Endothelial cell of umbilical vein (primary cell): ENCODE measurements around the gene KCNQ5. TPM values are rescaled to one million over a fixed set of nuclear protein-coding genes. Genes with fewer than 3 reads are reported as not detected.

Experiments used
- BruUV-seq: library from RNA; stranded (reverse); fragments of 400-500 nt; replicated peaks from 2 replicates; lab custom pipeline; 2021; lab: Mats Ljungman, UMichigan
- CTCF ChIA-PET: fragments of 300-600, 350-600 bp; sonication (Branson Sonifier 250); formaldehyde crosslinking; loops from one replicate; lab custom pipeline; 2021; ENCODE audit warnings: antibody characterized with exemption, inconsistent platforms; lab: Charles Lee
- POLR2A ChIA-PET: fragments of 300-600, 350-600 bp; sonication (Branson Sonifier 250); formaldehyde crosslinking; loops from one replicate; lab custom pipeline; 2021; ENCODE audit warnings: antibody characterized with exemption, inconsistent platforms; lab: Charles Lee
- DNase-seq: peaks from one replicate; pipeline ENCODE4 v3.0.0-alpha.2; 2011; ENCODE audit warnings: low read depth, low spot score
- FAIRE-seq: peaks from 2 replicates; lab custom pipeline; 2011; peaks lifted over from hg19 to GRCh38; lab: Jason Lieb, UNC
- H2AFZ ChIP-seq: 2 replicates; pipeline ENCODE4 v1.6.0; 2012; ENCODE audit warnings: low read depth, low read length, control low read depth, inconsistent platforms
- H3K27ac ChIP-seq: 2 replicates; pipeline ENCODE4 v1.5.1; 2011; ENCODE audit warnings: low read depth, mild to moderate bottlenecking, control low read depth, low read length, moderate library complexity; ENCODE audit not compliant: insufficient read depth
- H3K27me3 ChIP-seq, 2 experiments: 2 replicates each; pipeline versions ENCODE4 v1.6.0 to v1.6.1; 2011; ENCODE audit warnings: low read length in 2 of 2, mixed read lengths in 1 of 2; ENCODE audit not compliant: control insufficient read depth in 2 of 2, insufficient read depth in 2 of 2
- H3K36me3 ChIP-seq, 2 experiments: 2 replicates in 1 of 2; 3 replicates in 1 of 2; pipeline ENCODE4 v1.5.1; 2011; ENCODE audit warnings: low read length in 2 of 2, mild to moderate bottlenecking in 1 of 2, moderate library complexity in 1 of 2; ENCODE audit not compliant: control insufficient read depth in 2 of 2, insufficient read depth in 2 of 2; ENCODE audit errors: extremely low read depth in 1 of 2
- H3K4me1 ChIP-seq: 3 replicates; pipeline ENCODE4 v1.5.1; 2011; ENCODE audit warnings: mild to moderate bottlenecking, low read length; ENCODE audit not compliant: control insufficient read depth, insufficient read depth; ENCODE audit errors: extremely low read depth
- H3K4me2 ChIP-seq: 2 replicates; pipeline ENCODE4 v1.6.1; 2011; ENCODE audit warnings: low read length, control low read depth, mixed read lengths; ENCODE audit not compliant: insufficient read depth
- H3K4me3 ChIP-seq, 3 experiments: fragments of 200-600 bp in 1 of 3; sonication (generic), shearing (Covaris generic) in 1 of 3; replicated peaks in 1 of 3; 2 replicates each; pipeline ENCODE4 v1.5.1; 2011 to 2016; ENCODE audit warnings: control low read depth in 3 of 3, low read length in 3 of 3, mild to moderate bottlenecking in 2 of 3, inconsistent platforms in 1 of 3, low read depth in 1 of 3, moderate library complexity in 1 of 3; ENCODE audit not compliant: insufficient read depth in 1 of 3
- H3K79me2 ChIP-seq: 2 replicates; pipeline ENCODE4 v1.6.0; 2012; ENCODE audit warnings: low read length, inconsistent platforms; ENCODE audit not compliant: control insufficient read depth, insufficient read depth
- H3K9ac ChIP-seq: replicated peaks from 2 replicates; pipeline ENCODE3; 2011; ENCODE audit warnings: low read length, control low read depth; ENCODE audit not compliant: insufficient read depth; ENCODE audit errors: extremely low read depth
- H3K9me1 ChIP-seq: replicated peaks from 3 replicates; pipeline ENCODE4 v1.6.0; 2011; ENCODE audit warnings: mild to moderate bottlenecking, low read length; ENCODE audit not compliant: control insufficient read depth, insufficient read depth; ENCODE audit errors: extremely low read depth
- H3K9me3 ChIP-seq: replicated peaks from 2 replicates; pipeline ENCODE4 v1.5.1; 2012; ENCODE audit warnings: low read length, inconsistent platforms; ENCODE audit not compliant: control insufficient read depth, insufficient read depth
- H4K20me1 ChIP-seq: replicated peaks from 2 replicates; pipeline ENCODE3; 2011; ENCODE audit warnings: mild to moderate bottlenecking, low read length; ENCODE audit not compliant: control insufficient read depth, insufficient read depth; ENCODE audit errors: extremely low read depth
- CTCF ChIP-seq, 2 donors: IDR thresholded peaks; 1 replicate in 1 of 2; 2 replicates in 1 of 2; pipeline ENCODE4 v1.5.1; 2011; ENCODE audit warnings: low read length in 2 of 2, mild to moderate bottlenecking in 2 of 2, moderate library complexity in 2 of 2, control low read depth in 1 of 2, inconsistent platforms in 1 of 2, low read depth in 1 of 2; ENCODE audit not compliant: insufficient read depth in 1 of 2; ENCODE audit errors: extremely low read depth in 1 of 2
- EZH2 ChIP-seq: IDR thresholded peaks from 2 replicates; pipeline ENCODE4 v1.6.1; 2012; ENCODE audit warnings: borderline replicate concordance, low read depth, mild to moderate bottlenecking, moderate library complexity, low read length, inconsistent platforms; ENCODE audit not compliant: severe bottlenecking
- FOS ChIP-seq: IDR thresholded peaks from 2 replicates; pipeline ENCODE4 v1.6.1; 2011; ENCODE audit warnings: mild to moderate bottlenecking, low read length, moderate library complexity, borderline replicate concordance; ENCODE audit not compliant: insufficient read depth
- GATA2 ChIP-seq: IDR thresholded peaks from 2 replicates; pipeline ENCODE4 v1.7.0; 2011; ENCODE audit warnings: low read depth, mild to moderate bottlenecking, moderate library complexity, mixed read lengths, low read length; ENCODE audit not compliant: insufficient read length, insufficient read depth
- JUN ChIP-seq: IDR thresholded peaks from 2 replicates; pipeline ENCODE4 v1.6.1; 2011; ENCODE audit warnings: borderline replicate concordance, low read depth; ENCODE audit not compliant: insufficient read length, insufficient read depth
- MAX ChIP-seq: IDR thresholded peaks from 2 replicates; pipeline ENCODE4 v1.6.1; 2011; ENCODE audit not compliant: insufficient read depth, insufficient read length
- MYC ChIP-seq: IDR thresholded peaks from one replicate; pipeline ENCODE4 v1.6.1; 2011; ENCODE audit warnings: mild to moderate bottlenecking, low read depth, low read length
- POLR2A ChIP-seq: IDR thresholded peaks from 2 replicates; pipeline ENCODE4 v1.6.1; 2012; ENCODE audit warnings: low read depth, mild to moderate bottlenecking, control low read depth, low read length
- POLR2AphosphoS5 ChIP-seq: IDR thresholded peaks from 2 replicates; pipeline ENCODE4 v1.6.1; 2012; ENCODE audit warnings: low read depth, mild to moderate bottlenecking, control low read depth, low read length, moderate library complexity; ENCODE audit not compliant: insufficient read depth
- dilution Hi-C: fragments of 300-500 bp; cut with MboI; formaldehyde crosslinking; loops from one replicate; pipeline ENCODE4 v1.15.0; 2019; ENCODE audit warnings: low sequenced_read_pairs; ENCODE audit not compliant: extremely low pct_ligation_motif_present
- intact Hi-C: fragments of 100-400 bp; cut with micrococcal nuclease; formaldehyde crosslinking; loops from one replicate; pipeline ENCODE4 v1.10.0; 2022
- polyA plus RNA-seq, 4 experiments: library from polyadenylated mRNA; depleted of rRNA in 3 of 4; stranded (reverse) in 3 of 4; unstranded in 1 of 4; fragments of >200 nt; gene quantifications; 2 replicates each; pipeline versions ENCODE4 v1.2.1 to v1.2.3, GENCODE V29; 2011 to 2012; ENCODE audit warnings: missing spikeins in 1 of 4
- total RNA-seq: library from RNA; stranded (reverse); gene quantifications from 2 replicates; pipeline ENCODE4 v1.2.3, GENCODE V29; 2021

Gene KCNQ5
- total and polyA plus RNA-seq, 2 donors (not counting 3 experiments of a cell fraction or from before 2014, with no cell fraction given): 0.22 TPM; not detected in 1

- no peak for DNase-seq
- Histone ChIP-seq H4K20me1 (no peaks in the 10 kb centered on the region), H3K4me2 (no peak overlapping the region), H3K79me2 (no peaks in the 10 kb centered on the region), H3K9me3 (no peaks in the 10 kb centered on the region), H3K27me3 (no peaks in the 10 kb centered on the region), H3K36me3 (no peaks in the 10 kb centered on the region), H3K27ac (no peak overlapping the region), H3K4me3 (no peak overlapping the region), H3K4me1 (no peaks in the 10 kb centered on the region), H2AFZ (no peak overlapping the region), H3K9ac (no peak overlapping the region), H3K9me1 (no peaks in the 10 kb centered on the region)
- TF ChIP-seq JUN: no peak
- TF ChIP-seq CTCF (IDR thresholded peaks at IDR 0.05; ENCODE audit: extremely low read depth in 1 of 2, insufficient read depth in 1 of 2, low read depth in 1 of 2, low read length in 2 of 2): no peak
- TF ChIP-seq GATA2: no peak
- TF ChIP-seq POLR2A: no peak
- TF ChIP-seq EZH2: no peak
- no peak for TF ChIP-seq MYC
- no peak for TF ChIP-seq FOS
- TF ChIP-seq POLR2AphosphoS5: no peak
- TF ChIP-seq MAX: no peak
- CTCF ChIA-PET: interaction anchor here (1.3 kb wide), 1 partner anchor 32 kb away, joined by 3 read pairs; no protein-coding TSS in a partner anchor
- dilution Hi-C loops: no loop called here
- FAIRE-seq: no peak
- no TSS peak for BruUV-seq
- intact Hi-C loops: no loop called here
- POLR2A ChIA-PET: no interaction called here
These were observed 451.4 kb downstream of the KCNQ5 start for GRCh38 chr6:73073238-73073637.
